DMS153 treated with DMSO at 0.1 percent for 48 hours (cell line): ENCODE measurements around the gene MPRIP.
"Not testable (repeated sequence)": the region's sequence is repeated elsewhere in the genome, so short reads cannot be mapped to it uniquely, and the experiment has no call there.

Experiments used
- DNase-seq: peaks from one replicate; lab custom pipeline; 2025; ENCODE audit not compliant: unreplicated experiment; lab: John Stamatoyannopoulos, UW

The MPRIP gene

GRCh38 chr17:17180741-17181525 is 138.7 kb downstream of the MPRIP start:
- DNase-seq = no peak

- no peak for DNase-seq
Observed at GRCh38 chr17:17181666-17182597, 139.7 kb downstream of the MPRIP start.

- DNase-seq = no peak
Observed at GRCh38 chr17:17182598-17183136, 140.4 kb downstream of the MPRIP start.

- no peak for DNase-seq
Observed at GRCh38 chr17:17183744-17184143, 141.5 kb downstream of the MPRIP start.

- not testable (repeated sequence) for DNase-seq
Observed at GRCh38 chr17:17184985-17185757, 142.9 kb downstream of the MPRIP start.

GRCh38 chr17:17186051-17186450 is 143.8 kb downstream of the MPRIP start:
- DNase-seq = no peak

- no peak for DNase-seq
Observed at GRCh38 chr17:17186551-17187505, 144.6 kb downstream of the MPRIP start.

- no peak for DNase-seq
Observed at GRCh38 chr17:17188586-17188985, 146.3 kb downstream of the MPRIP start.

GRCh38 chr17:17189559-17189958 is 147.3 kb downstream of the MPRIP start:
- no peak for DNase-seq

- DNase-seq = no peak
Observed at GRCh38 chr17:17190188-17190587, 147.9 kb downstream of the MPRIP start.

GRCh38 chr17:17191346-17191792 is 149.1 kb downstream of the MPRIP start:
- no peak for DNase-seq

GRCh38 chr17:17191961-17192381 is 149.7 kb downstream of the MPRIP start:
- DNase-seq = no peak

- not testable (repeated sequence) for DNase-seq
Observed at GRCh38 chr17:17195466-17195865, 153.2 kb downstream of the MPRIP start.

GRCh38 chr17:17196776-17197175 is 154.5 kb downstream of the MPRIP start:
- DNase-seq = no peak

- no peak for DNase-seq
Observed at GRCh38 chr17:17198281-17198680, 156.0 kb downstream of the MPRIP start.

GRCh38 chr17:17200311-17200710 is 158.1 kb downstream of the MPRIP start:
- DNase-seq = no peak

GRCh38 chr17:17200831-17201230 is 158.6 kb downstream of the MPRIP start:
- no peak for DNase-seq

GRCh38 chr17:17201271-17201670 is 159.0 kb downstream of the MPRIP start:
- DNase-seq = no peak

- DNase-seq = no peak
Observed at GRCh38 chr17:17201907-17202306, 159.7 kb downstream of the MPRIP start.
